PFSK-1 (cell line): ENCODE measurements around the gene SURF1.

Source experiments
- FOXP2 ChIP-seq: optimal IDR thresholded peaks from 2 replicates; pipeline ENCODE3; 2011; ENCODE audit warnings: borderline replicate concordance, control low read depth, inconsistent platforms; ENCODE audit not compliant: insufficient read depth; ENCODE audit errors: extremely low read length, extremely low read depth
- POLR2AphosphoS5 ChIP-seq: IDR thresholded peaks from 2 replicates; pipeline ENCODE4 v1.6.1; 2012; ENCODE audit warnings: low read depth, mild to moderate bottlenecking, control low read depth, low read length, moderate library complexity
- SIN3A ChIP-seq: IDR thresholded peaks from 2 replicates; pipeline ENCODE4 v1.6.1; 2012; ENCODE audit warnings: mild to moderate bottlenecking, low read length, moderate library complexity, borderline replicate concordance; ENCODE audit not compliant: insufficient read depth
- TAF1 ChIP-seq: IDR thresholded peaks from 2 replicates; pipeline ENCODE4 v1.6.1; 2012; ENCODE audit warnings: low read length, control low read depth, borderline replicate concordance; ENCODE audit not compliant: insufficient read depth
- TF ChIP-seq, protein P1 (sequence below), 2 experiments: IDR thresholded peaks; 2 replicates each; pipeline versions ENCODE4 v1.6.1 to v1.8.0; 2011 to 2012; ENCODE audit warnings: low read depth in 2 of 2, low read length in 2 of 2, control low read depth in 1 of 2, inconsistent platforms in 1 of 2, mild to moderate bottlenecking in 1 of 2, moderate library complexity in 1 of 2; ENCODE audit not compliant: insufficient read depth in 1 of 2

DNA sequence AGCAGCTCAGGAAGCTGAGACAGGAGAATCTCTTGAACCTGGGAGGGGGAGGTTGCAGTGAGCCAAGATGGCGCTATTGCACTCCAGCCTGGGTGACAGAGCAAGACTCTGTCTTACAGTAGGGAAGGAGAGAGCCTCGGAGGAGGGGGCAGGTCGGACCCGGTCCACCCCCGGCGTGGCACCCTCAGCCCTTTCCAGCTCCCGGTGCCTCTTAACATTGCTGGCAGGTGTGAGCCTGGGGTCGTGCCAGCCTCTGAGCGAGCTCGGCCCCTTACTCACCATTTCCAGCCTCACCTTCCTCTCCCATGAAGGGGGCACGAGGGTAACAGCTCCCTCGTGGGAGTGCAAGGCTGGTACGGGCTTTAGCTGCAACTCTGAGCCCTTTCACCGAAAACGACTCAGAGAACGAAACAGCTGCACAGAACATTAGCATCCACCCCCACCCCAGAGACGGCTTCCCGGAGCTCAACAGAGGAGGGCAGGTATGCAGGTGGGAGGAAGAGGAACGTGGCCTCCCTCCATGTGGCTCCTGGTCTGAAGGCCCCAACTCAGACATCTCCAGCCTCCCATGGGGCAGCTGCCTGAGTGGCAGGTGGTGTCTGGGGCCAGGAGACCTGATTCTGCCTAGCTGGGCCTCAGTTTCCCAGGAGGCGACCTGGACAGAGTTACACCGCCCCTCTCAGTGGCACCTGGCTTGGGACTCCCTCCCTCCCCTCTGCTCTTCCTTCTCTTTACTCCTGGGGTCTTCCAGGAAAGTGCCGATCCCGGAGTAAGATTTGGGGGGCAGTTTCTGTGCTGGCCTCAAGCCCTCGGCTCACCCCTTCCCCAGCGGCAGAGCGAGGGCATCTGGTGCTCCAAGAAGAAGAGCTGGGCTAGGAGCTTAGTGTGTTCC is 52.8 kb downstream of the SURF1 start:
- TF ChIP-seq POLR2AphosphoS5, result no peak
- TF ChIP-seq SIN3A, result no peak
- no peak for TF ChIP-seq TAF1
- TF ChIP-seq, protein P1, sequence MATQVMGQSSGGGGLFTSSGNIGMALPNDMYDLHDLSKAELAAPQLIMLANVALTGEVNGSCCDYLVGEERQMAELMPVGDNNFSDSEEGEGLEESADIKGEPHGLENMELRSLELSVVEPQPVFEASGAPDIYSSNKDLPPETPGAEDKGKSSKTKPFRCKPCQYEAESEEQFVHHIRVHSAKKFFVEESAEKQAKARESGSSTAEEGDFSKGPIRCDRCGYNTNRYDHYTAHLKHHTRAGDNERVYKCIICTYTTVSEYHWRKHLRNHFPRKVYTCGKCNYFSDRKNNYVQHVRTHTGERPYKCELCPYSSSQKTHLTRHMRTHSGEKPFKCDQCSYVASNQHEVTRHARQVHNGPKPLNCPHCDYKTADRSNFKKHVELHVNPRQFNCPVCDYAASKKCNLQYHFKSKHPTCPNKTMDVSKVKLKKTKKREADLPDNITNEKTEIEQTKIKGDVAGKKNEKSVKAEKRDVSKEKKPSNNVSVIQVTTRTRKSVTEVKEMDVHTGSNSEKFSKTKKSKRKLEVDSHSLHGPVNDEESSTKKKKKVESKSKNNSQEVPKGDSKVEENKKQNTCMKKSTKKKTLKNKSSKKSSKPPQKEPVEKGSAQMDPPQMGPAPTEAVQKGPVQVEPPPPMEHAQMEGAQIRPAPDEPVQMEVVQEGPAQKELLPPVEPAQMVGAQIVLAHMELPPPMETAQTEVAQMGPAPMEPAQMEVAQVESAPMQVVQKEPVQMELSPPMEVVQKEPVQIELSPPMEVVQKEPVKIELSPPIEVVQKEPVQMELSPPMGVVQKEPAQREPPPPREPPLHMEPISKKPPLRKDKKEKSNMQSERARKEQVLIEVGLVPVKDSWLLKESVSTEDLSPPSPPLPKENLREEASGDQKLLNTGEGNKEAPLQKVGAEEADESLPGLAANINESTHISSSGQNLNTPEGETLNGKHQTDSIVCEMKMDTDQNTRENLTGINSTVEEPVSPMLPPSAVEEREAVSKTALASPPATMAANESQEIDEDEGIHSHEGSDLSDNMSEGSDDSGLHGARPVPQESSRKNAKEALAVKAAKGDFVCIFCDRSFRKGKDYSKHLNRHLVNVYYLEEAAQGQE (IDR thresholded peaks at IDR 0.05; ENCODE audit: insufficient read depth in 1 of 2, low read depth in 2 of 2, low read length in 2 of 2), result no peak
- TF ChIP-seq FOXP2, result no peak
